Stimulated activated naive CD8-positive, alpha-beta T cell treated with anti-CD3 and anti-CD28 coated beads, Interleukin-15, Interleukin-2, amounts not matched to agents 100 ng/mL and 50 ng/mL, for 24 hours (primary cell): ENCODE results near the gene CCL26.
"Not testable (repeated sequence)": the region's sequence is repeated elsewhere in the genome, so short reads cannot be mapped to it uniquely, and the experiment has no call there.

Experiments used
- H3K27ac Mint-ChIP-seq: one replicate; pipeline ENCODE4 v1.8.0; 2021; ENCODE audit warnings: mild to moderate bottlenecking, mixed read lengths
- H3K27me3 Mint-ChIP-seq: one replicate; pipeline ENCODE4 v1.8.0; 2021; ENCODE audit warnings: mixed read lengths
- H3K36me3 Mint-ChIP-seq: one replicate; pipeline ENCODE4 v1.8.0; 2021; ENCODE audit warnings: low read depth, mixed read lengths
- H3K4me1 Mint-ChIP-seq: one replicate; pipeline ENCODE4 v1.8.0; 2021; ENCODE audit warnings: low read depth, mixed read lengths
- H3K4me3 Mint-ChIP-seq: one replicate; pipeline ENCODE4 v1.8.0; 2021; ENCODE audit warnings: mild to moderate bottlenecking, mixed read lengths
- H3K9me3 Mint-ChIP-seq: one replicate; pipeline ENCODE4 v1.8.0; 2021; ENCODE audit warnings: mixed read lengths

Gene CCL26

GRCh38 chr7:75773958-75774357, 1.9 kb upstream of the CCL26 start:
- H3K9me3 Mint-ChIP-seq, H3K4me3 Mint-ChIP-seq, H3K27me3 Mint-ChIP-seq, H3K36me3 Mint-ChIP-seq: not testable (repeated sequence)
- peaks cover 38% of the 10 kb centered on the region for H3K4me1 Mint-ChIP-seq
- H3K27ac Mint-ChIP-seq = peak overlapping the region; percentile 58

- Mint-ChIP-seq H3K9me3 (no peaks in the 10 kb centered on the region), H3K4me3 (no peak overlapping the region), H3K27me3 (no peaks in the 10 kb centered on the region), H3K4me1 (peaks cover 12% of the 10 kb centered on the region), H3K27ac (no peak overlapping the region), H3K36me3 (no peaks in the 10 kb centered on the region)
These were observed 787 bp downstream of the CCL26 start for GRCh38 chr7:75771224-75771623.

- no peaks in the 10 kb centered on the region for H3K27me3 Mint-ChIP-seq
- H3K27ac Mint-ChIP-seq = no peak overlapping the region
These were observed 9.6 kb downstream of the CCL26 start for GRCh38 chr7:75762350-75762917.

GRCh38 chr7:75761801-75762200, 10.2 kb downstream of the CCL26 start:
- H3K4me1 Mint-ChIP-seq, H3K27me3 Mint-ChIP-seq, H3K36me3 Mint-ChIP-seq, H3K27ac Mint-ChIP-seq, H3K4me3 Mint-ChIP-seq, H3K9me3 Mint-ChIP-seq: not testable (repeated sequence)

More at GRCh38 chr7:75762350-75762917, 9.6 kb downstream of the CCL26 start:
- Mint-ChIP-seq H3K9me3 (no peaks in the 10 kb centered on the region), H3K4me3 (no peak overlapping the region), H3K36me3 (no peaks in the 10 kb centered on the region), H3K4me1 (peaks cover 5% of the 10 kb centered on the region)

- H3K36me3 Mint-ChIP-seq = no peaks in the 10 kb centered on the region
- peaks cover 5% of the 10 kb centered on the region for H3K4me1 Mint-ChIP-seq
- H3K9me3 Mint-ChIP-seq = no peaks in the 10 kb centered on the region
- H3K27ac Mint-ChIP-seq = no peak overlapping the region
- H3K27me3 Mint-ChIP-seq = no peaks in the 10 kb centered on the region
- no peak overlapping the region for H3K4me3 Mint-ChIP-seq
These were observed 13.5 kb downstream of the CCL26 start for GRCh38 chr7:75758491-75758890.

- no peaks in the 10 kb centered on the region for H3K36me3 Mint-ChIP-seq
- H3K27ac Mint-ChIP-seq = no peak overlapping the region
- no peaks in the 10 kb centered on the region for H3K9me3 Mint-ChIP-seq
- H3K4me1 Mint-ChIP-seq = peaks cover 5% of the 10 kb centered on the region
- no peaks in the 10 kb centered on the region for H3K27me3 Mint-ChIP-seq
- H3K4me3 Mint-ChIP-seq = no peak overlapping the region
These were observed 14.2 kb downstream of the CCL26 start for GRCh38 chr7:75757860-75758259.

- Mint-ChIP-seq H3K36me3 (no peaks in the 10 kb centered on the region), H3K9me3 (no peaks in the 10 kb centered on the region), H3K4me3 (no peak overlapping the region), H3K27me3 (no peaks in the 10 kb centered on the region), H3K27ac (no peak overlapping the region), H3K4me1 (peaks cover under 1% of the 10 kb centered on the region)
These were observed 14.9 kb downstream of the CCL26 start for GRCh38 chr7:75756991-75757676.

- H3K9me3 Mint-ChIP-seq = no peaks in the 10 kb centered on the region
- H3K27me3 Mint-ChIP-seq = no peaks in the 10 kb centered on the region
- no peaks in the 10 kb centered on the region for H3K4me1 Mint-ChIP-seq
- H3K36me3 Mint-ChIP-seq = no peaks in the 10 kb centered on the region
- H3K27ac Mint-ChIP-seq = no peak overlapping the region
- H3K4me3 Mint-ChIP-seq = no peak overlapping the region
These were observed 15.6 kb downstream of the CCL26 start for GRCh38 chr7:75756206-75756990.

- Mint-ChIP-seq H3K9me3 (no peaks in the 10 kb centered on the region), H3K4me1 (peaks cover 22% of the 10 kb centered on the region), H3K36me3 (no peaks in the 10 kb centered on the region), H3K27ac (no peak overlapping the region), H3K4me3 (no peak overlapping the region), H3K27me3 (peaks cover 6% of the 10 kb centered on the region)
These were observed 28.6 kb downstream of the CCL26 start for GRCh38 chr7:75743455-75743859.

GRCh38 chr7:75740846-75741497, 31.0 kb downstream of the CCL26 start:
- Mint-ChIP-seq H3K27ac (peak overlapping the region; percentile 73), H3K36me3 (no peaks in the 10 kb centered on the region), H3K4me3 (peak overlapping the region; percentile 37), H3K4me1 (peaks cover 32% of the 10 kb centered on the region), H3K27me3 (peaks cover 14% of the 10 kb centered on the region), H3K9me3 (no peaks in the 10 kb centered on the region)

- Mint-ChIP-seq H3K27me3 (peaks cover 14% of the 10 kb centered on the region), H3K9me3 (no peaks in the 10 kb centered on the region), H3K27ac (peak overlapping the region; percentile 95), H3K4me1 (peaks cover 32% of the 10 kb centered on the region), H3K4me3 (peak overlapping the region; percentile 95), H3K36me3 (no peaks in the 10 kb centered on the region)
These were observed 32.0 kb downstream of the CCL26 start for GRCh38 chr7:75739796-75740672.

- Mint-ChIP-seq H3K9me3 (no peaks in the 10 kb centered on the region), H3K27me3 (peaks cover 14% of the 10 kb centered on the region), H3K4me1 (peaks cover 32% of the 10 kb centered on the region), H3K27ac (peak overlapping the region; percentile 95), H3K4me3 (peak overlapping the region; percentile 95), H3K36me3 (no peaks in the 10 kb centered on the region)
These were observed 32.8 kb downstream of the CCL26 start for GRCh38 chr7:75738975-75739795.

- peak within 1 kb of the TSS; percentile 95 for H3K4me3 Mint-ChIP-seq
- H3K4me1 Mint-ChIP-seq = peaks cover 32% of the 10 kb centered on the region
- peak within 1 kb of the TSS; percentile 95 for H3K27ac Mint-ChIP-seq
- no peaks in the 10 kb centered on the region for H3K36me3 Mint-ChIP-seq
- no peaks in the 10 kb centered on the region for H3K9me3 Mint-ChIP-seq
- peaks cover 14% of the 10 kb centered on the region for H3K27me3 Mint-ChIP-seq
These were observed 33.4 kb downstream of the CCL26 start, which contains the start of gene HIP1 for GRCh38 chr7:75738604-75738974. Gene HIP1, minus strand, starts transcription at chr7:75738941. Its CDS starts 21 bp downstream, at chr7:75738920.
